Adrenal gland (tissue), 5 donors: ENCODE data around the gene RRM2.

Source experiments
- CTCF ChIP-seq, 6 experiments: fragments of 450-650 bp in 4 of 6; fragments of 200-600 bp in 2 of 6; sonication (generic) in 1 of 6; IDR thresholded peaks; 1 replicate in 5 of 6; 2 replicates in 1 of 6; pipeline versions ENCODE4 v1.5.1 to v1.8.0; 2016 to 2021; ENCODE audit warnings: antibody characterized with exemption in 6 of 6, mild to moderate bottlenecking in 2 of 6, moderate library complexity in 1 of 6
- POLR2A ChIP-seq, 2 donors: fragments of 450-650 bp; IDR thresholded peaks; one replicate each; pipeline ENCODE4 v1.6.1; 2017; ENCODE audit warnings: antibody characterized with exemption in 2 of 2, mild to moderate bottlenecking in 2 of 2, moderate library complexity in 1 of 2
- donor health status: DM: no; HTN: no; CAD: no.

- no peak for TF ChIP-seq CTCF (IDR thresholded peaks at IDR 0.05)
- TF ChIP-seq POLR2A (IDR thresholded peaks at IDR 0.05) = no peak
These were observed 27.1 kb downstream of the RRM2 start for GRCh38 chr2:10149635-10150034.
